ENCODE results near the gene COG6.

Gene COG6

DNA sequence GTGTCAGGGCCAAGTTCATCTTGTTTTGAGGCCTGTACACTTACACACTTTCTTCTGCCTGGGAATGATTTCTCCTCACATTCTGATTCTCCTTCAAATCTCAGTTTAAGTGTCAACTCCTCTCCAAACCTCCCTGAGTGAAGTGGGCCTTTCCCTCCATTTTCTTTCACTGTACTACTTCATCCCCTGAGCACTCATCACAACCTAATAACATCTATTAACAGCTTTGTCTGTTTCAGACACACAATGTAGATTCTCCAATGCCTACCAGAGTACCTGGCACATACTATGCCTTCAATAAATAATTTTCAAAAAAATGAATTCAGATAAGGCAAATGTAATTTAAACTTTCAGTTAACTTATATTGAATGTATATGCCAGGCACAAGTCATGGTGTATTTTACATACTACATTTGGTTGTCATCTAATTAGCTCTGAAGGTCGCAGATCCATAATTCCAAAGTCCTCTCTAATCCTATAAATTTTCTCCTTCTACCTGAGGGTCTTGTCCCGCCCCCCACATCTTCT is 357 bp upstream of the COG6 start:
- DNase-seq (ENCODE audit: low read depth): no peak
- peak overlapping the region; percentile 76 for H3K4me3 ChIP-seq (ENCODE audit: low read depth, low read length)
- TF ChIP-seq, protein P1, sequence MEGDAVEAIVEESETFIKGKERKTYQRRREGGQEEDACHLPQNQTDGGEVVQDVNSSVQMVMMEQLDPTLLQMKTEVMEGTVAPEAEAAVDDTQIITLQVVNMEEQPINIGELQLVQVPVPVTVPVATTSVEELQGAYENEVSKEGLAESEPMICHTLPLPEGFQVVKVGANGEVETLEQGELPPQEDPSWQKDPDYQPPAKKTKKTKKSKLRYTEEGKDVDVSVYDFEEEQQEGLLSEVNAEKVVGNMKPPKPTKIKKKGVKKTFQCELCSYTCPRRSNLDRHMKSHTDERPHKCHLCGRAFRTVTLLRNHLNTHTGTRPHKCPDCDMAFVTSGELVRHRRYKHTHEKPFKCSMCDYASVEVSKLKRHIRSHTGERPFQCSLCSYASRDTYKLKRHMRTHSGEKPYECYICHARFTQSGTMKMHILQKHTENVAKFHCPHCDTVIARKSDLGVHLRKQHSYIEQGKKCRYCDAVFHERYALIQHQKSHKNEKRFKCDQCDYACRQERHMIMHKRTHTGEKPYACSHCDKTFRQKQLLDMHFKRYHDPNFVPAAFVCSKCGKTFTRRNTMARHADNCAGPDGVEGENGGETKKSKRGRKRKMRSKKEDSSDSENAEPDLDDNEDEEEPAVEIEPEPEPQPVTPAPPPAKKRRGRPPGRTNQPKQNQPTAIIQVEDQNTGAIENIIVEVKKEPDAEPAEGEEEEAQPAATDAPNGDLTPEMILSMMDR (IDR thresholded peaks at IDR 0.05; ENCODE audit: low read depth, low read length, missing control alignments): no peak

DNA sequence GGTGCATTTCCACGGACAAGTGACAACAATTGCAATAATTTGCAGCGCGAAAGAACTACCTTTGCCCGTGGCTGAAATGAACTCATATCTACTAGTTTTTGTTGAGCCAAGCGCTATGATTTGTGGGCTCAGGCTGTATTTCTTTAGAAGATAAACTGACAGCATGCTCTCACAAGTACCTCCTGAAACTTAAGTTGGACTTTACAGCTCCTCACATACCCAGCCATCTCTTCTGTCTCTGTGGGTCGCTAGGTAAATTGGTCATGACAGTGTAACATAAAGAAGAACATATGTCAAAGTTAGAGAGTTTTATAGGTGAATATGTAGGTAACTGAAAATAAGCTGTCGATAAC is 839 bp downstream of the COG6 start:
- TF ChIP-seq, protein P1 (IDR thresholded peaks at IDR 0.05; ENCODE audit: low read depth, low read length, missing control alignments): no peak
- peak overlapping the region; percentile 76 for H3K4me3 ChIP-seq (ENCODE audit: low read depth, low read length)
- no peak for DNase-seq (ENCODE audit: low read depth)

GRCh38 chr13:39663508-39663907 is 8.0 kb downstream of the COG6 start:
- no peak for DNase-seq (ENCODE audit: low read depth)
- H3K4me3 ChIP-seq (ENCODE audit: low read depth, low read length): no peak overlapping the region
- TF ChIP-seq, protein P1 (IDR thresholded peaks at IDR 0.05; ENCODE audit: low read depth, low read length, missing control alignments): no peak

GRCh38 chr13:39663958-39664357 is 8.5 kb downstream of the COG6 start:
- TF ChIP-seq, protein P1 (IDR thresholded peaks at IDR 0.05; ENCODE audit: low read depth, low read length, missing control alignments): no peak
- no peak overlapping the region for H3K4me3 ChIP-seq (ENCODE audit: low read depth, low read length)
- no peak for DNase-seq (ENCODE audit: low read depth)

GRCh38 chr13:39665763-39666162 is 10.3 kb downstream of the COG6 start:
- DNase-seq (ENCODE audit: low read depth): no peak
- TF ChIP-seq, protein P1 (IDR thresholded peaks at IDR 0.05; ENCODE audit: low read depth, low read length, missing control alignments): no peak

DNA sequence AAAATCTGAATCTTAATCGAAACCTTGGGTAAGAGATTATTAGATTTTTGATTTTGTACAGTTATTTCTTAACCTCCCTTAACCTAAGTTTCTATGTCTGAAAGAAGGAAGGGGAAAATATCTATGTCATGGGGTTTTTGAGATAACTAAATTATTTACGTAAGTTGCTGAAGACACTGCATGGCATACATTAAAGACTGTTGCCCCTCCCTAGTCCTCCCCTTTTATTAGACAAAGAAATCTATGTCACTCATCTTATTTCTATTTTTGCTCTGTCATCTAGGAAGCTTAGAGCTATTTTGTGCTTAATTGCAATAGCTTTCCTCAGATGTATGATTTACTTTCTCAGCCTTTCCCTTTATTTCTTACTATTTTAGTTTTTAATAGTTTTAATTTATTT is 15.0 kb downstream of the COG6 start:
- H3K4me3 ChIP-seq (ENCODE audit: low read depth, low read length): no peak overlapping the region
- no peak for DNase-seq (ENCODE audit: low read depth)
- TF ChIP-seq, protein P1 (IDR thresholded peaks at IDR 0.05; ENCODE audit: low read depth, low read length, missing control alignments): no peak

More at GRCh38 chr13:39665763-39666162, 10.3 kb downstream of the COG6 start:
- no peak overlapping the region for H3K4me3 ChIP-seq (ENCODE audit: low read depth, low read length)

GRCh38 chr13:39672378-39673132 is 17.1 kb downstream of the COG6 start:
- TF ChIP-seq, protein P1 (IDR thresholded peaks at IDR 0.05; ENCODE audit: low read depth, low read length, missing control alignments): no peak
- no peak for DNase-seq (ENCODE audit: low read depth)
- no peak overlapping the region for H3K4me3 ChIP-seq (ENCODE audit: low read depth, low read length)
